Stimulated activated effector memory CD8-positive, alpha-beta T cell treated with anti-CD3 and anti-CD28 coated beads, Interleukin-12 subunit alpha, Interleukin-12 subunit beta, amount 100 ng/mL, for 72 hours (primary cell): ENCODE data around the gene PRRC2A.

Source experiments
- ATAC-seq: fragments of 150-1000 bp; cut with Tn5 transposase; 2 replicates; pipeline ENCODE4 v1.10.0; 2021
- DNase-seq, 2 donors: peaks; one replicate each; pipeline ENCODE4 v3.0.0; 2021 to 2022; ENCODE audit warnings: low spot score in 2 of 2
- H3K27ac Mint-ChIP-seq: one replicate; pipeline ENCODE4 v1.8.0; 2022; ENCODE audit warnings: mild to moderate bottlenecking, mixed read lengths
- H3K36me3 Mint-ChIP-seq: one replicate; pipeline ENCODE4 v1.8.0; 2022; ENCODE audit warnings: mild to moderate bottlenecking, mixed read lengths
- H3K4me1 Mint-ChIP-seq: one replicate; pipeline ENCODE4 v1.8.0; 2022; ENCODE audit warnings: mixed read lengths
- H3K4me3 Mint-ChIP-seq: one replicate; pipeline ENCODE4 v1.8.0; 2022; ENCODE audit warnings: mild to moderate bottlenecking, mixed read lengths
- H3K9me3 Mint-ChIP-seq: one replicate; pipeline ENCODE4 v1.8.0; 2022; ENCODE audit warnings: mixed read lengths

The PRRC2A gene

GRCh38 chr6:31609519-31610406 lies 10.8 kb upstream of the PRRC2A start:
- no peak overlapping the region for H3K27ac Mint-ChIP-seq
- no peak for ATAC-seq

DNA sequence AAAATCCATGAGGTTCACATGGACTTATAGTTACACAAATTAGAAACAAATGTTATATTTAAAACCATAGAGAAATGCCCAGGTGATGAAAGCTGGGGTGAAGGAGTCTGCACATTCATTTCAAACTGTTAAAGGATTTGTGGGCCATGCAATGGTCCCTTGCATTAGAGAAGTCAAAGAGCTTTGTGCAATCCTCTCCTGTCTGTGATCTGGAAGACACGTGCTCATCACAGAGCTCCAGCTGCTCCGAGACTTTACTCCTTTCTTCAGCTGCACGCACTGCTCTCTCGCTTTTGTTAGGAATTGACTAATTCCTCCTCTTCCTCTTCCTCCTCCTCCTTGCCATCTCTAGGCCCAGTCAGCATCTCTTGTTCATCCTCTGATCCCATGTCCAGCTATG lies 9.5 kb upstream of the PRRC2A start:
- ATAC-seq (no peak), DNase-seq (no peak)
- Mint-ChIP-seq H3K4me3 (no peak overlapping the region), H3K36me3 (no peaks in the 10 kb centered on the region), H3K9me3 (no peaks in the 10 kb centered on the region), H3K4me1 (peaks cover 13% of the 10 kb centered on the region), H3K27ac (no peak overlapping the region)

More at GRCh38 chr6:31609519-31610406, 10.8 kb upstream of the PRRC2A start:
- Mint-ChIP-seq H3K4me1 (peaks cover 1% of the 10 kb centered on the region), H3K36me3 (no peaks in the 10 kb centered on the region), H3K9me3 (no peaks in the 10 kb centered on the region), H3K4me3 (no peak overlapping the region)
- DNase-seq, result no peak

GRCh38 chr6:31614075-31614619 lies 6.4 kb upstream of the PRRC2A start:
- H3K36me3 Mint-ChIP-seq, result no peaks in the 10 kb centered on the region
- H3K4me1 Mint-ChIP-seq, result peaks cover 16% of the 10 kb centered on the region
- ATAC-seq (no peak), DNase-seq (no peak)
- no peak overlapping the region for H3K27ac Mint-ChIP-seq
- no peaks in the 10 kb centered on the region for H3K9me3 Mint-ChIP-seq
- H3K4me3 Mint-ChIP-seq, result no peak overlapping the region

- Mint-ChIP-seq H3K36me3 (peaks cover 5% of the 10 kb centered on the region), H3K9me3 (no peaks in the 10 kb centered on the region), H3K4me1 (peaks cover 16% of the 10 kb centered on the region), H3K27ac (peak within 1 kb of the TSS; percentile 74), H3K4me3 (peak within 1 kb of the TSS; percentile 55)
- no peak for ATAC-seq
- no peak for DNase-seq
These were observed 5.6 kb upstream of the PRRC2A start, which contains the start of gene AIF1 for GRCh38 chr6:31614684-31615578. AIF1 (plus strand) TSS chr6:31615234; CDS start chr6:31615330, 96 bp downstream.

DNA sequence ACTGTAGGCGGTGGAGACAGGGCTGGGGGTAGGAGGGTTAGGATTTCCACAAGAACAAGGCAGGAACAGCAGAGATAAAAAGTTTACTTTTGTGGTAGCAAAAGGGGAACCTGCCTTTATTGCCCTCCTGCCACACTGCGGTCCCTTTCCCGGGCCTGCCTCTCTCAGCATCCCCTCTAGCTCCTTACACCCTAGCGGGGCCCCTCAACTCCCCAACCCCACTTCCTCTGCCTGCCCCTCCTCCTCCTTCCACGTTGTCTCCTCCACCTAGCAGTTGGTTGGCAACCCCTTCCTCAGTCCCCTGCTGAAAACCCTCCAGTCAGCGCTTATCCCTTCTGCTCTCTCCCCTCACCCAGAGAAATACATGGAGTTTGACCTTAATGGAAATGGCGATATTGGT lies 4.8 kb upstream of the PRRC2A start:
- ATAC-seq (no peak), DNase-seq (no peak)
- Mint-ChIP-seq H3K27ac (peak overlapping the region; percentile 74), H3K4me3 (peak overlapping the region; percentile 55), H3K36me3 (peaks cover 11% of the 10 kb centered on the region), H3K9me3 (no peaks in the 10 kb centered on the region), H3K4me1 (peaks cover 16% of the 10 kb centered on the region)

DNA sequence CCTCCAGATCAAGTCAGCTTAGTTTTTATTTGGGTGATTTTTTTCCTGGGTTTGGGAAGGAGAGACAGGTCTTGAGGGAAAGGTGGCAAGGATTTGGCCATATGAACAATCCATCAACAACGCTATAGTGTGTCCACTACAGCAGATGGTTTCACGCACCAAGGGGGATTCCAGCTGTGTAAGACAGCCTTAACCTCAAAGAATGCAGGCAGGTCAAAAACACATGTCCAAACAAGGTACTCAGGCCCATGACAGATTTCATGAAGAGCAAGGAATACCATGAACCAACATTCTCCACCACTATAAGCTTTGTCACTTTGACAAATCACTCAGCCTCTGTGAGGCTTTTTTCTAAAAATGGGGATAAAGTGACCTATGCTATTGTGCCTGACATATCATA lies 3.5 kb upstream of the PRRC2A start:
- ATAC-seq, result no peak

GRCh38 chr6:31619805-31620585 lies 520 bp upstream of the PRRC2A start:
- H3K4me1 Mint-ChIP-seq, result peaks cover 30% of the 10 kb centered on the region
- ATAC-seq (peak; percentile 89), DNase-seq (peak; percentile 86 to 98)
- H3K27ac Mint-ChIP-seq, result peak overlapping the region; percentile 96
- peaks cover 53% of the 10 kb centered on the region for H3K36me3 Mint-ChIP-seq
- peak overlapping the region; percentile 82 for H3K4me3 Mint-ChIP-seq
- no peaks in the 10 kb centered on the region for H3K9me3 Mint-ChIP-seq

More for the DNA sequence above, 3.5 kb upstream of the PRRC2A start:
- Mint-ChIP-seq H3K9me3 (no peaks in the 10 kb centered on the region), H3K36me3 (peaks cover 23% of the 10 kb centered on the region), H3K4me1 (peaks cover 25% of the 10 kb centered on the region), H3K27ac (peak overlapping the region; percentile 74), H3K4me3 (peak overlapping the region; percentile 55)
- no peak for DNase-seq

DNA sequence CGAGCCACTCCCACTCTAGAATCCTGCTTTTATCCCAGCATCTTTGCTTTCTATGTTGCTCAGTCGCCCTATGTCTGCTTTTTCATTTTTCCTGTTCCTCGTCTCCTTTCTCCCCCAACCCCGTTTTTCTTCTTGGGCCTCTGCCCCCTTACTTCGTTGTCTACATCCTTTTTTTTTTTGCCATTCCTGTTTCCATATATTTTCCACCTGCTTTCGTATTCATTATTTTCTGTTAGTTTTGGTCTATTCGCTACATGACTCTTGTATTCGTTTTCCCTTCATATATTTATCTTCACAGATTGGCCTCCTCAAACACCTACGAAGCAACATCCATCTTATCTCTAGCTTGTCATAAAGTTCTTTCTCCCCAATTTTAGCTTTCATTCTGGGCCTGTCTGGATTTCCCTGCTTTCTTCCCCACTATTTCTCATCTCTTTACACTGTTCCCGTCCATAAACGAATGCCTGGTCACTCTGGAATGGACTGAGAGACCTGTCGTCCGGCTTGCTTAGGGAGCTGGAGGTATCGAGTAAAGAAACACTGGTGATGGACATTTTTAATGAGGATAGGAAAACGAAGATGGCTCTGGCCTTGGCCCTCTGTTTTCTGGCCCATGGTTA lies 915 bp downstream of the PRRC2A start:
- peak overlapping the region; percentile 96 for H3K27ac Mint-ChIP-seq
- ATAC-seq, result no peak
- H3K9me3 Mint-ChIP-seq, result no peaks in the 10 kb centered on the region
- peak overlapping the region; percentile 82 for H3K4me3 Mint-ChIP-seq
- H3K36me3 Mint-ChIP-seq, result peaks cover 67% of the 10 kb centered on the region
- peaks cover 22% of the 10 kb centered on the region for H3K4me1 Mint-ChIP-seq
- DNase-seq, result no peak

- ATAC-seq, result no peak
- no peaks in the 10 kb centered on the region for H3K9me3 Mint-ChIP-seq
- peaks cover 73% of the 10 kb centered on the region for H3K36me3 Mint-ChIP-seq
- no peak for DNase-seq
- peaks cover 26% of the 10 kb centered on the region for H3K4me1 Mint-ChIP-seq
- peak overlapping the region; percentile 96 for H3K27ac Mint-ChIP-seq
- H3K4me3 Mint-ChIP-seq, result peak overlapping the region; percentile 82
These were observed 1.5 kb downstream of the PRRC2A start for GRCh38 chr6:31621991-31622390.

DNA sequence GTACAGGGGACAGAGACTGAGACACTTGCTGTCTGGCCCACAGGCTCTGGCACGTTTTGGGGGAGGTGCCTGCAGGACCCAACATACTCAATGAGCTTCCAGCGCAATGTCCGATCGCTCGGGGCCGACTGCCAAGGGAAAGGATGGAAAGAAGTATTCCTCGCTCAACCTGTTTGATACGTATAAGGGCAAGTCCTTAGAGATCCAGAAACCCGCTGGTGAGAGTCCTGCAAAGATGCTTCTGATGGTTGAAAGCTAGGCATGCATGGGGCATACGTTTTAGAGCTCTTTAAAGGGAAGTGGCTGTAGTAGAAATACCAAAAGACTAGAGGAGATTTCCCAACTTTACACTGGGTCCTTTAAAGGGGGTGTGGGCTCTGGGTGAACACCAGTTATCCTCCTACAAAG lies 2.2 kb downstream of the PRRC2A start:
- peaks cover 80% of the 10 kb centered on the region for H3K36me3 Mint-ChIP-seq
- peak overlapping the region; percentile 82 for H3K4me3 Mint-ChIP-seq
- H3K27ac Mint-ChIP-seq, result peak overlapping the region; percentile 96
- DNase-seq (no peak), ATAC-seq (no peak)
- H3K9me3 Mint-ChIP-seq, result no peaks in the 10 kb centered on the region
- H3K4me1 Mint-ChIP-seq, result peaks cover 33% of the 10 kb centered on the region

GRCh38 chr6:31624070-31624469 lies 3.6 kb downstream of the PRRC2A start:
- ATAC-seq, result no peak
- H3K36me3 Mint-ChIP-seq, result peaks cover 94% of the 10 kb centered on the region
- H3K27ac Mint-ChIP-seq, result peak overlapping the region; percentile 51
- H3K4me3 Mint-ChIP-seq, result no peak overlapping the region
- DNase-seq, result no peak
- peaks cover 38% of the 10 kb centered on the region for H3K4me1 Mint-ChIP-seq
- H3K9me3 Mint-ChIP-seq, result no peaks in the 10 kb centered on the region

DNA sequence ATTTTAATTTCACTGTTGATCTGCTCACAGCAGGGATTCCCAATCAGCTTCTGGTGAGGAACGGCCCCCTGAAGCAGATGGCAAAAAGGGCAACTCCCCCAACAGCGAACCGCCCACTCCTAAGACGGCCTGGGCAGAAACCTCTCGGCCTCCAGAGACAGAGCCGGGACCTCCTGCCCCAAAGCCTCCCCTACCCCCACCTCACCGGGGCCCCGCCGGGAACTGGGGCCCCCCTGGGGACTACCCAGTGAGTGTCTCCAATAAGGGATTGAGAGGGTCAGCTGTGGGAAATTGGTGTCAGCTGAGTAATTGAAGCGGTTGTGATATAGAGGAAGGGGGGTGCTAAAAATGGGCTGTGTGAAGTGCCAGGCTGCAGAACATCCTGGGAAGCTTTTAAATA lies 6.4 kb downstream of the PRRC2A start:
- DNase-seq (no peak), ATAC-seq (no peak)
- H3K27ac Mint-ChIP-seq, result peak overlapping the region; percentile 82
- H3K4me1 Mint-ChIP-seq, result peaks cover 29% of the 10 kb centered on the region
- no peaks in the 10 kb centered on the region for H3K9me3 Mint-ChIP-seq
- H3K4me3 Mint-ChIP-seq, result no peak overlapping the region
- peaks cover 100% of the 10 kb centered on the region for H3K36me3 Mint-ChIP-seq

GRCh38 chr6:31627690-31628287 lies 7.3 kb downstream of the PRRC2A start:
- H3K4me1 Mint-ChIP-seq, result peaks cover 24% of the 10 kb centered on the region
- DNase-seq (no peak), ATAC-seq (no peak)
- no peak overlapping the region for H3K4me3 Mint-ChIP-seq
- H3K27ac Mint-ChIP-seq, result peak overlapping the region; percentile 82
- H3K9me3 Mint-ChIP-seq, result no peaks in the 10 kb centered on the region
- peaks cover 100% of the 10 kb centered on the region for H3K36me3 Mint-ChIP-seq

DNA sequence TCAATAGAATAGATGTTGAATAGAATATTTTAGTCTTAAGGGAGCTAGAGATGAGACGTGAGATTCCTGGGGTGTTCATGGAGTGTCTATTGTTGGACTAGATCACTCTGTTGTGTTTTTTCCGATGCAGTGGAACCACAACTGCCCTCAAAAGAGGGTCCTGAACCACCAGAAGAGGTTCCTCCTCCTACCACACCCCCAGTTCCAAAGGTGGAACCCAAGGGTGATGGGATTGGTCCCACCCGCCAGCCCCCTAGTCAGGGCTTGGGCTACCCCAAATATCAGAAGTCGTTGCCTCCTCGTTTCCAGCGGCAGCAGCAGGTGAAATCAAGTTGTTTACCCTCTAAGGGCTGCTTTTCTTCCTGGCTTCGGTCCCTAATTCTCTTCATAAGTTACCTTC lies 8.5 kb downstream of the PRRC2A start:
- H3K4me3 Mint-ChIP-seq, result no peak overlapping the region
- no peak for ATAC-seq
- no peaks in the 10 kb centered on the region for H3K9me3 Mint-ChIP-seq
- no peak for DNase-seq
- H3K4me1 Mint-ChIP-seq, result peaks cover 33% of the 10 kb centered on the region
- H3K36me3 Mint-ChIP-seq, result peaks cover 100% of the 10 kb centered on the region
- no peak overlapping the region for H3K27ac Mint-ChIP-seq
